SK-N-SH (cell line): ENCODE measurements around the gene AGFG2. TPM values are rescaled to one million over a fixed set of nuclear protein-coding genes. Genes with fewer than 3 reads are reported as not detected.

ENCODE experiments used
- CTCF ChIA-PET: fragments of 300-600, 350-600 bp; formaldehyde crosslinking; extraction: SDS; loops from one replicate; lab custom pipeline; 2021; lab: Yijun Ruan, JAX
- POLR2A ChIA-PET: fragments of 350-600 bp; sonication (Branson Sonifier 250); formaldehyde crosslinking; extraction: SDS; loops from one replicate; lab custom pipeline; 2020; ENCODE audit warnings: antibody characterized with exemption, inconsistent platforms; lab: Yijun Ruan, JAX
- DNase-seq: peaks from one replicate; pipeline ENCODE4 v3.0.0; 2012
- H2AFZ ChIP-seq: fragments of 200-600 bp; sonication (generic); 2 replicates; pipeline ENCODE4 v1.8.1; 2016; ENCODE audit warnings: antibody characterized with exemption, mild to moderate bottlenecking, low read depth
- H3F3A ChIP-seq: fragments of 200-600 bp; sonication (generic); replicated peaks from 2 replicates; pipeline ENCODE3; 2016; ENCODE audit warnings: antibody characterized with exemption, mild to moderate bottlenecking; ENCODE audit not compliant: insufficient read depth
- H3K27ac ChIP-seq, 2 experiments: fragments of 200-500 bp in 1 of 2; fragments of 200-600 bp in 1 of 2; sonication (Bioruptor generic) in 1 of 2; sonication (generic), shearing (Covaris generic) in 1 of 2; 2 replicates each; pipeline versions ENCODE4 v1.5.1 to v1.6.1; 2014 to 2016; ENCODE audit warnings: low read depth in 2 of 2, inconsistent platforms in 1 of 2, low read length in 1 of 2, mild to moderate bottlenecking in 1 of 2, mixed read lengths in 1 of 2
- H3K27me3 ChIP-seq: fragments of 200-600 bp; sonication (generic), shearing (Covaris generic); 2 replicates; pipeline ENCODE4 v1.6.1; 2016; ENCODE audit warnings: mixed run types; ENCODE audit not compliant: insufficient read depth
- H3K36me3 ChIP-seq, 2 experiments: fragments of 200-500 bp in 1 of 2; fragments of 200-600 bp in 1 of 2; sonication (Bioruptor generic) in 1 of 2; sonication (generic) in 1 of 2; replicated peaks in 1 of 2; 2 replicates each; pipeline versions ENCODE3 to v1.5.1; 2014 to 2016; ENCODE audit warnings: low read length in 1 of 2, mild to moderate bottlenecking in 1 of 2; ENCODE audit not compliant: insufficient read depth in 2 of 2, control insufficient read depth in 1 of 2
- H3K4me1 ChIP-seq, 2 experiments: fragments of 200-500 bp in 1 of 2; fragments of 200-600 bp in 1 of 2; sonication (Bioruptor generic) in 1 of 2; sonication (generic), shearing (Covaris generic) in 1 of 2; 2 replicates each; pipeline versions ENCODE4 v1.5.1 to v1.6.1; 2014 to 2016; ENCODE audit warnings: low read depth in 1 of 2, low read length in 1 of 2, mixed run types in 1 of 2; ENCODE audit not compliant: insufficient read depth in 2 of 2, control insufficient read depth in 1 of 2
- H3K4me2 ChIP-seq: fragments of 200-600 bp; sonication (generic), shearing (Covaris generic); 2 replicates; pipeline ENCODE4 v1.6.1; 2017; ENCODE audit warnings: mixed run types
- H3K4me3 ChIP-seq, 2 experiments: fragments of 200-500 bp in 1 of 2; fragments of 200-600 bp in 1 of 2; sonication (Bioruptor generic) in 1 of 2; sonication (generic), shearing (Covaris generic) in 1 of 2; 2 replicates each; pipeline versions ENCODE4 v1.5.1 to v1.8.1; 2014 to 2016; ENCODE audit warnings: low read depth in 2 of 2, inconsistent platforms in 1 of 2, low read length in 1 of 2, mild to moderate bottlenecking in 1 of 2, mixed read lengths in 1 of 2, moderate library complexity in 1 of 2
- H3K79me2 ChIP-seq: fragments of 200-600 bp; sonication (generic); 2 replicates; pipeline ENCODE4 v1.8.1; 2017; ENCODE audit warnings: mild to moderate bottlenecking; ENCODE audit not compliant: insufficient read depth
- H3K9ac ChIP-seq: fragments of 200-600 bp; sonication (generic); 2 replicates; pipeline ENCODE4 v1.6.1; 2017; ENCODE audit warnings: mixed run types
- H3K9me2 ChIP-seq: fragments of 200-600 bp; sonication (generic); 2 replicates; pipeline ENCODE4 v1.6.1; 2017; ENCODE audit warnings: mixed run types
- H3K9me3 ChIP-seq: fragments of 200-600 bp; sonication (generic); 2 replicates; pipeline ENCODE4 v1.6.1; 2017; ENCODE audit warnings: mixed run types, mild to moderate bottlenecking, moderate library complexity
- H4K20me1 ChIP-seq: fragments of 200-600 bp; sonication (generic); 2 replicates; pipeline ENCODE4 v1.6.1; 2017; ENCODE audit warnings: mild to moderate bottlenecking, mixed run types; ENCODE audit not compliant: insufficient read depth
- CTCF ChIP-seq: fragments of 200-600 bp; sonication (generic); IDR thresholded peaks from 2 replicates; pipeline ENCODE4 v1.6.1; 2017; ENCODE audit warnings: antibody characterized with exemption, mild to moderate bottlenecking, moderate library complexity
- FOXM1 ChIP-seq: IDR thresholded peaks from 2 replicates; pipeline ENCODE4 v1.4.0; 2012; ENCODE audit warnings: low read depth, mild to moderate bottlenecking
- NRF1 ChIP-seq: IDR thresholded peaks from 2 replicates; pipeline ENCODE4 v1.6.1; 2012; ENCODE audit warnings: low read depth, mild to moderate bottlenecking, low read length
- RAD21 ChIP-seq: IDR thresholded peaks from 2 replicates; pipeline ENCODE4 v1.6.1; 2012; ENCODE audit warnings: mild to moderate bottlenecking, low read length
- TCF12 ChIP-seq: IDR thresholded peaks from 2 replicates; pipeline ENCODE4 v1.4.0; 2012
- USF1 ChIP-seq: IDR thresholded peaks from 2 replicates; pipeline ENCODE4 v1.4.0; 2012; ENCODE audit warnings: low read depth, borderline replicate concordance
- ZBTB33 ChIP-seq: IDR thresholded peaks from 2 replicates; pipeline ENCODE4 v1.4.0; 2012; ENCODE audit warnings: low read depth, borderline replicate concordance
- WGBS: methylation state at CpG from one replicate; pipeline ENCODE4 v1.1.6; 2017; ENCODE audit warnings: low lambda C conversion rate; 5-methylcytosine and 5-hydroxymethylcytosine counted together
- polyA plus RNA-seq, 3 experiments: library from polyadenylated mRNA; depleted of rRNA; stranded (reverse); fragments of >200 nt; gene quantifications; 2 replicates each; pipeline ENCODE4 v1.2.3, GENCODE V29; 2012

AGFG2 gene
- polyA plus RNA-seq, 1 of the 3 experiments (the other 2 are of a cell fraction), result 23.1 TPM

GRCh38 chr7:100546926-100547800 is 8.2 kb downstream of the AGFG2 start (continued):
- TF ChIP-seq ZBTB33, result no peak

GRCh38 chr7:100547872-100548271 is 8.9 kb downstream of the AGFG2 start:
- H3K79me2 ChIP-seq, result peaks cover 18% of the 10 kb centered on the region; the same call in 1 of the 2 replicates
- peaks cover 42% of the 10 kb centered on the region for H3F3A ChIP-seq
- peak overlapping the region; percentile 9; the same call in 1 of the 2 replicates for H2AFZ ChIP-seq
- H3K4me2 ChIP-seq, result 0 out of 2 replicates have a peak overlapping the region, but pooled peaks have one; percentile 4
- H3K27ac ChIP-seq, result peak overlapping the region; percentile 58 to 89
- ChIA-PET POLR2A (interaction anchor here (1.7 kb wide), 1 partner anchor 82 kb away, joined by 3 read pairs; no protein-coding TSS in a partner anchor), CTCF (interaction anchor here (0.8 to 19.1 kb wide), 8 partner anchors 13 to 251 kb away, joined by 3 to 353 read pairs (median 6); partner anchors contain the start of gene NYAP1)
- no peaks in the 10 kb centered on the region for H3K9me3 ChIP-seq
- H3K4me1 ChIP-seq, result peaks cover 40 to 41% of the 10 kb centered on the region in 2 experiments
- WGBS, result 61% methylated on average over 2 of the region's 2 CpGs
- peak; percentile 34 for DNase-seq
- no peak overlapping the region for H3K4me3 ChIP-seq
- H3K9ac ChIP-seq, result no peak overlapping the region
- TF ChIP-seq USF1 (peak; percentile 67; the same call in 1 of the 2 replicates), NRF1 (no peak), TCF12 (no peak), CTCF (peak; percentile 9; the same call in 1 of the 2 replicates), FOXM1 (no peak), RAD21 (no peak)
- H3K9me2 ChIP-seq, result no peaks in the 10 kb centered on the region
- H3K36me3 ChIP-seq, result peaks cover 8 to 12% of the 10 kb centered on the region in 2 experiments
- no peaks in the 10 kb centered on the region for H4K20me1 ChIP-seq
- H3K27me3 ChIP-seq, result no peaks in the 10 kb centered on the region
